ENCODE data around the gene SLC4A4. TPM values are rescaled to one million over a fixed set of nuclear protein-coding genes. Genes with fewer than 3 reads are reported as not detected.

The SLC4A4 gene
- 10 to 100 TPM; 19.1 to 29.8 (median 25.0) TPM for total RNA-seq (2021; fragmentation: NEBNext Ultra II Directional; extraction: Animal tissue kit (Norgen Biotek cat#: 25700))
- long read RNA-seq, partial matches to known transcripts: 4 of 10 reads
- long read RNA-seq, other reads (novel, unspliced or antisense): 6 of 10 reads

- Mint-ChIP-seq H3K36me3 (ENCODE audit: low read depth) (peaks cover 25% of the 10 kb centered on the region), H3K4me3 (peak within 1 kb of the TSS; percentile 46), H3K27ac (peak within 1 kb of the TSS; percentile 65), H3K9me3 (0 out of 2 replicates have a peak, but pooled peaks cover 4% of the 10 kb centered on the region), H3K4me1 (ENCODE audit: low read depth) (peaks cover 53% of the 10 kb centered on the region), H3K27me3 (ENCODE audit: insufficient read depth) (no peaks in the 10 kb centered on the region; the same call in 1 of the 2 replicates)
- no peak for TF ChIP-seq CTCF (IDR thresholded peaks at IDR 0.05)
- DNase-seq: peak; percentile 85
Measured at GRCh38 chr4:71338846-71339593, at the start of gene SLC4A4. Gene SLC4A4 (plus strand): TSS chr4:71339020.

GRCh38 chr4:71290074-71290473, 48.7 kb upstream of the SLC4A4 start:
- DNase-seq: peak; percentile 83
- peak overlapping the region; percentile 44 for H3K4me3 Mint-ChIP-seq
- H3K36me3 Mint-ChIP-seq (ENCODE audit: low read depth): no peaks in the 10 kb centered on the region
- no peaks in the 10 kb centered on the region for H3K9me3 Mint-ChIP-seq
- H3K27ac Mint-ChIP-seq: peak overlapping the region; percentile 82
- H3K4me1 Mint-ChIP-seq (ENCODE audit: low read depth): peaks cover 70% of the 10 kb centered on the region
- TF ChIP-seq CTCF (IDR thresholded peaks at IDR 0.05): no peak
- no peaks in the 10 kb centered on the region; the same call in 1 of the 2 replicates for H3K27me3 Mint-ChIP-seq (ENCODE audit: insufficient read depth)

- no peak for TF ChIP-seq CTCF (IDR thresholded peaks at IDR 0.05)
- DNase-seq: no peak
- Mint-ChIP-seq H3K36me3 (ENCODE audit: low read depth) (no peaks in the 10 kb centered on the region), H3K27ac (peak overlapping the region; percentile 82), H3K9me3 (no peaks in the 10 kb centered on the region), H3K4me3 (peak overlapping the region; percentile 44), H3K4me1 (ENCODE audit: low read depth) (peaks cover 73% of the 10 kb centered on the region), H3K27me3 (ENCODE audit: insufficient read depth) (peaks cover under 1% of the 10 kb centered on the region)
Measured at GRCh38 chr4:71290476-71290875, 48.3 kb upstream of the SLC4A4 start.

- peaks cover 2% of the 10 kb centered on the region for H3K27me3 Mint-ChIP-seq (ENCODE audit: insufficient read depth)
- no peak for DNase-seq
- no peak for TF ChIP-seq CTCF (IDR thresholded peaks at IDR 0.05)
- H3K36me3 Mint-ChIP-seq (ENCODE audit: low read depth): no peaks in the 10 kb centered on the region; the same call in 1 of the 2 replicates
- no peak overlapping the region for H3K27ac Mint-ChIP-seq
- no peaks in the 10 kb centered on the region for H3K9me3 Mint-ChIP-seq
- H3K4me3 Mint-ChIP-seq: no peak overlapping the region
- peaks cover 63% of the 10 kb centered on the region for H3K4me1 Mint-ChIP-seq (ENCODE audit: low read depth)
Measured at GRCh38 chr4:71292228-71292627, 46.6 kb upstream of the SLC4A4 start.

- Mint-ChIP-seq H3K27me3 (ENCODE audit: insufficient read depth) (peaks cover 2% of the 10 kb centered on the region), H3K4me3 (peak overlapping the region; percentile 45; the same call in 1 of the 2 replicates), H3K36me3 (ENCODE audit: low read depth) (no peaks in the 10 kb centered on the region; the same call in 1 of the 2 replicates), H3K9me3 (no peaks in the 10 kb centered on the region), H3K27ac (peak overlapping the region; percentile 79), H3K4me1 (ENCODE audit: low read depth) (peaks cover 51% of the 10 kb centered on the region)
- TF ChIP-seq CTCF (IDR thresholded peaks at IDR 0.05): no peak
- peak; percentile 48 for DNase-seq
Measured at GRCh38 chr4:71293705-71294104, 45.1 kb upstream of the SLC4A4 start.

Data from HFFc6 (cell line).